NCI-H510A treated with DMSO at 0.1 percent for 48 hours (cell line): Measurements from ENCODE around the gene NTRK2.

Experiments used
- DNase-seq: peaks from one replicate; lab custom pipeline; 2025; lab: John Stamatoyannopoulos, UW

The NTRK2 gene

GRCh38 chr9:84819491-84819991, 150.0 kb downstream of the NTRK2 start:
- peak; percentile 36 for DNase-seq

- no peak for DNase-seq
Measured at GRCh38 chr9:84821431-84821830, 151.9 kb downstream of the NTRK2 start.

GRCh38 chr9:84822589-84823233, 153.2 kb downstream of the NTRK2 start:
- no peak for DNase-seq

DNA sequence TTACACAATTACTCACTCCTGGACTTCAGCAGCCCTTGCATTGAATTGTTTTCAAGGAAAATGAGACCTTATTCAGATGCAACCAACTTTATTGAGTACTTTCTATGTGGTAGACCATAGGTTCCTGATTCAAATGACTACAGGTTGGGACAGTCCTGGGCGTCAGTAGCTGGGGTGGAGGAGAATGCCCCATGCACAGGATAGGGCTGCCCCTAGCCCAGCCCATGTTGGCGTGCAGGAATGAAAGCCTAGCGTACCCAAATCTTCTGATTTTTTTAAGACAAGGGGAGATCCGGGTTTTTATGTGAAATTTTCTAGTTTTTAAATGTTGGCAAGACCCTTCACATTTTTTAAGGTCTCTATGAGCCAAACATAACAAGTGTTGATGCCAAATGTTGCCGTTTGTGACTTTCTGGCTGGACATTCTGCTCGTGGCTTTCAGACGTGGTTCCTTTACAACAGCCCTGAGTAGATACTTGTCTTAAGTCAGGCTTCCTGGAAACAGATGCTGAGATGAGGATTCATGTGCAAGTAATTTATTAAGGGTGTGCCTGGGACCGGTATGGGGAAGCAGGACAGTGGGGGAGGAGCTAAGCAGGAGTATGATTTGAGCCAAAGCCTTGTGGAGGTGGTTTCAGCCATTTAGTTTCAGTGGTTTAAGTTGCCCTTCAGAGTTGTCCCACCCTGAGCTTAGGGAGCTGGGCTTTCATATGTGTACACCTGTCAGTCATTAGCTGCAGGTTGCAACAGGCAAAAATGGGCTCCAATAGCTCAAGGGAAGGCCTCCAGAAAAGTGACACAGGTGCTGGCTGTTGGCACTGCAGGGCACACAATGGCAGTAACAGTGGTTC, 154.1 kb downstream of the NTRK2 start:
- DNase-seq: no peak

DNA sequence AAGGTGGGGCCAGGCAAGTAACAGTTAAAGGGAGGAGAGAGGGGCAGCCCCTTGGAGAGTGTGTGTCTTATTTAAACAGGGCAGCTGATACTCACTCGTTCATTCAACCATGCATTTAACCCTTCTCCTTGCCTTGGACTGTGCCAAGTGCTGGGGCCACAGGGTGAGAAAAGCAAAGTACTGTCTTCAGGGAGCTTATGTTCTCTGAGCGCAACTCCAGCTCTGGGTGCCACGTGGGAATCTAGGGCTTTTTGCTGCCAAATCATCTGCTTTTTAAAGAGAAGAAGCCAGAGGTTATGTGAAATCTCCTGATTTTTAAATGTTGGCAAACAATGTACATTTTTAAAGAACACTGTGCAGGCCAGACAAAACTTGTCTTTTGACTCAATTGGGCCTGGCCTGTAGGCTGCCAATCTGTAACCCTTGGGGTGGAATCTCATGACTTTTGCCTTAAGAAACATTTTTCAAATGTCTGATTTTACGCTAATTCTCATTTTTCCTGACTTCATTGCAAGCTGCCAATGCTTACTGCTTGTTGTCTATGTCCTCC, 157.8 kb downstream of the NTRK2 start:
- peak; percentile 12 for DNase-seq

- DNase-seq: no peak
Measured at GRCh38 chr9:84828046-84828445, 158.5 kb downstream of the NTRK2 start.

DNA sequence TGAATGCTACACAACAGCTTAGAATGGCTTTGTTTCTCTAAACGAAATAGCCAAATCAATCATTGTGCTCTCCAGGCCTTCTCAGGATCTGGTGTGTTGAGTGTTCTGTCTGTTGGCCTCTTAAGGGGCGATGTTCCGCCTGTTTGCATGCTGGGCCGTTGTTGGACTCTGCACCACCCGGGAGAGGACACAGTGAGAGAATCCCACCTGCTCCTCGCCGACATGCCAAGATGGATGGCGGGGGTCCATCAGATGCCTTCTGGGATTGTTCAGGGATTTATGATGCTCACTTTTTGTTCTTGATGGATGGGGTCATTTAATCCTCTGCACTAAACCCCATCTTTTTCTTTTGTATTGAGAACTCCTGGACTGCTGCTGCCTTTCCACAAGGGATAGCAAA, 159.9 kb downstream of the NTRK2 start:
- DNase-seq: no peak

GRCh38 chr9:84829997-84830696, 160.6 kb downstream of the NTRK2 start:
- DNase-seq: no peak

- no peak for DNase-seq
Measured at GRCh38 chr9:84831377-84831776, 161.8 kb downstream of the NTRK2 start.

GRCh38 chr9:84832453-84832852, 162.9 kb downstream of the NTRK2 start:
- no peak for DNase-seq

DNA sequence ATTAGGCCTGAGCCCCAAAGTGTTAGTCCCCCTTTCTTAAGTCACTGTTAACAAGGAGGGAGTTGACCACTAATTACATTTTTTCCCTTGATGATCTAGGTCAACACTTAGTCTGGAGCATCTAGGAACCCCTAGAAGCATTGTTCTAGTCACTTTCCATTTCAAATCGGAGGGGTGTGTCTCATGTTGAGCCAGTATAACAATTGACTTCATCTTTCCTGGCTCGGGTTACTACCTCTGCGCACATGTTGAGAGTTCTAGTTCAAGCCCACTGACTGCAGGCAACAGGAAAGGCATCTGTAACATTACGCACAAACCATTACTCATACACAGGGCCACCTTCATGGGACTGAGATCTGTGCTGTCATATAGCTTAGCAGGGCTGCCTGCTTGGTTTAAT, 164.9 kb downstream of the NTRK2 start:
- no peak for DNase-seq

DNA sequence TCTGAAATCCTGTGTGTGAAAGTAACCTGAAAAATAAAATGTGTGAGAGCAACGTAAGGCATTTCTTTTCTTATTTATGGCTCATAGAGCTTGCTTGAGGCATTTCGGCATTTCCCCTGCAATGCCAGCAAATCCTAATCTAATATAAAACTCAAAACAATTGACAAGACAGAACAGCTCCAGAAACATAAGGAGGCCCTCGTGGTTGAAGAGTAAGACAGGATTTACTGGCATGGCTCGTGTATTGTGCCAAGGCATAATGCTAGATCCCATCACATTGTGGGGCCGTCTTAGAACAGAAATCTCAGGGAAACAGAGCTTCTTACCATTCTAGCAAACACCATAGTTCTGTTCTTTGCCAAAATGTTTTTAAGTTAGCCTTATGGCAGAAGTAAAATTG, 166.2 kb downstream of the NTRK2 start:
- no peak for DNase-seq

DNA sequence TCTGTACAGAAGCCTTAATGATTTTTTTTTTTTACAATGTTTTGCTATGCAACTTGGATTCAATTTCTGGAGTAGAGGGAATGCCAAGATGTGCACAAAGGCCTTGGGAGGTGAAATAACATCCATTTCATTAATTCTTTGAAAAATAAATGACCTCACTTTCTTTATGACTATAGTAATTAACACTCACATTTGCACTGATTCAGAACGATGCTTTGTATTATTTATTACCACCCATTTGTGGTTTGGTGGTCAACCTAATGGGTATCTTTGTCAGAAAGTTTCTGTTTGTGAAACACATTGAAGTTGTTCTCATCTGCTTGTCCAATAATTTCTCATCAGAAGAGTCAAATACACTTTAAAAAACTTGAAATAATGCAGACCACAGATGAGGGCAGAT, 169.3 kb downstream of the NTRK2 start:
- DNase-seq: no peak

- DNase-seq: no peak
Measured at GRCh38 chr9:84839541-84839940, 170.0 kb downstream of the NTRK2 start.

GRCh38 chr9:84841931-84842330, 172.4 kb downstream of the NTRK2 start:
- DNase-seq: no peak

- no peak for DNase-seq
Measured at GRCh38 chr9:84843175-84843824, 173.8 kb downstream of the NTRK2 start.

DNA sequence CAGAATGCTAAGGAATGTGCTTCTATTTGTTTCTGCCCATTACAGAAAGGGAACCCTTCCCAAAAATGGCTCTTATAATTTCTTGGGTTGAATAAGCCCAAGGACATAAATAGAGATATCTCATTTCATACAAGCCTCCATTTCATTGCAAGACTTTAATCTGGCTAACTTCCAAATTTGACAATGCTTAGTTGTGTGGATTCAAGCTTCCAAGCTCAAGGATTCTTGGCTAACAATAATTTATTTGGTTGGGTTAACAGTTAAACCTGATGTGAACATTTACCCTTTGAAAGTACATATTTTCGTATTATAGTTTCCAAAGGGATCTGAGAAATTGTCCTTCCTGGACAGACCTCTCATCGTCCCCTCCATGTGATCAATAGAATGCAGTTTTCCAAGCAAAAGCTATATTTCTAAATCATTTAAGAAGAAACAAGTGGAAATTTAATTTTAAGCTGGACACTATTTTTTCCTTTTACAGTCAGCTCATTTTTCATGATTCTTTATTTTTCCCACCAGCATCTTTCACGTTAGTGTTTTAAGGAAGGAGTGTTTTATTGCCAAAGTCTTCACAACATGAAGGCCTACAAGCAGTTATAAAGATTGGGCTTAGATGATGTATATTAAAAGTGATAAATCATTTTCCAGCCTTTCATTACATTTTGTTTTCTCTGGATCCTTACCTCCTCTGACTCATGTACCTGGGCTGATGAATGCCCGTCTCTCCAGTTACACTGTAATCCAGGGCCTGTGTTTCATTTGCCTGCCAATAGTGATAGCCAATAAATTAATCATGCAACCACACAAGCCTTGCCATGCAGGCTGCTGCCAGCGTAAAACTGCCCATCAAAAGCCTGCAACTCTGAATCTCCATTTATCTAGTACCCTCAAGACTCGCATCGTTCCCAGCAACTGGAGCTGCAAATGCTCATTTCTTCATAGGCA, 176.7 kb downstream of the NTRK2 start:
- peak; percentile 25 for DNase-seq

GRCh38 chr9:84846906-84847305, 177.4 kb downstream of the NTRK2 start:
- DNase-seq: no peak

DNA sequence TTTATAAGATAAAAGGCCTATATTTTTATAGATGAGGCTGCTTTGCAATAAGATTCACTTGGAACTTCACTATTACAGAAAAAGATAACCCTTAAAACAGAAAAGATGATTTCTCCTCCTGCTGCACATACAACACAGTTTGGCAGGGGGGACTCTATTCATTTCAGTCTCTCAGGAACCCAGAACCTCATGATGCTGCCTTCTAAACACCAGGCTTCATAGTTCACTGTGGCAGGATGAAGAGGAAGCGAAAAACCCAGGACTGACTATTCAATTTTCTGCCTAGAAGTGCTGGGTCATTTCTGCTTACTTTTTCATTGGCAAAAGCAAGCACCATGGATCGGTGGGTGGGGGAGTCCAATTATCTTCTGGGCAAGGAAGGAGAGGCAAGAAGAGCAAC, 179.5 kb downstream of the NTRK2 start:
- DNase-seq: no peak

DNA sequence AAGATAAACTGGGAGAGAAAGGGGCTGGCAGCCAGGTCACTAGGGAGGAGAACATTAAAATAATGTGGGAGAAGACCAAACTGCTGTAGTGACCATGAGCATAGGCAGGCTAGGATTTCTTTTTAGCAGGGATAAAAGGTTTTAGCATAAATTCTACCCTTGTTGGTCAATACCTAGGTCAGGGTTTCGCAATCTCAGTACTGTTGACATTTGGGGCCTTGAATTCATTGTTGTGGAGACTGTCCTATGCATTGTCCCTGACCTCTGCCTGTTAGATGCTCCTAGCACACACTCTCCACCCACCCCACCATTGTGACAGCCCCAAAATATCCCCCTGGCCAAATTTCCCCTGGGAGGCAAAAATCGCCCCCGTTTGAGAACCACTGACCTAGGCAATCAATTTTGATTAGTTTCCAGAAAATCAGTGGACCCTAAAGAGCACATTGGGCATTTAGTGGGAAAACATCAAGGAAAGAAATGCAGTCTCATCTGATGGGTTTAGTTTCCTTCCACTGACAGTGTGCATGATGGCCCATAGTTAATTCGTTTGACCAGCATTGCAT, 181.4 kb downstream of the NTRK2 start:
- no peak for DNase-seq
